Measurements from ENCODE around the gene EPS8L2. TPM values are rescaled to one million over a fixed set of nuclear protein-coding genes. Genes with fewer than 3 reads are reported as not detected.

EPS8L2 gene
- total and polyA plus RNA-seq, 2 of the 4 experiments (the other 2 are of a cell fraction), result 17.2 to 39.4 TPM

- H3K4me2 ChIP-seq (ENCODE audit: low read depth, low read length), result peak overlapping the region; percentile 93
- peak overlapping the region; percentile 77 for H3K14ac ChIP-seq (replicated peaks; ENCODE audit: low read depth, low read length)
- no peak overlapping the region; the same call in 2 of the 3 replicates for H2BK15ac ChIP-seq (ENCODE audit: low read depth, low read length)
- in situ Hi-C loops (cut with MboI; ENCODE audit: low sequenced_read_pairs) (no loop called here), intact Hi-C loops (cut with micrococcal nuclease) (no loop called here), dilution Hi-C loops (cut with HindIII; ENCODE audit: low sequenced_read_pairs, unreplicated experiment) (no loop called here)
- peak overlapping the region; percentile 93 for H3K23ac ChIP-seq (ENCODE audit: low read depth, low read length)
- peak overlapping the region; percentile 100 for H2AK9ac ChIP-seq (replicated peaks; ENCODE audit: low read depth, low read length, poor library complexity)
- no peak overlapping the region for H2BK120ac ChIP-seq (ENCODE audit: low read depth, low read length)
- no peak overlapping the region for H2AFZ ChIP-seq (replicated peaks; ENCODE audit: low read length, poor library complexity)
- H3K27me3 ChIP-seq (ENCODE audit: control insufficient read depth, insufficient read depth, low read length), result no peaks in the 10 kb centered on the region
- H4K91ac ChIP-seq (ENCODE audit: insufficient read depth, low read depth, low read length), result no peak overlapping the region
- H3K79me1 ChIP-seq (ENCODE audit: low read depth in 1 of 2, low read length in 2 of 2), result peaks cover 17 to 71% of the 10 kb centered on the region in 2 experiments
- H3K56ac ChIP-seq (ENCODE audit: extremely low read depth, insufficient read depth, low read length), result peak overlapping the region; percentile 41; the same call in 1 of the 2 replicates
- no peak overlapping the region; the same call in 1 of the 2 replicates for H3K18ac ChIP-seq (ENCODE audit: low read depth, low read length)
- peak overlapping the region; percentile 96 for H3K27ac ChIP-seq (ENCODE audit: insufficient read depth, low read length)
- POLR2A ChIA-PET (ENCODE audit: unreplicated experiment), result no interaction called here
- 33% methylated on average over 5 of the region's 11 CpGs; no CpG with 5 or more reads in 1 of the 2 experiments for WGBS, 2 experiments (ENCODE audit: extremely low coverage in 2 of 2, insufficient read length in 1 of 2)
- H3K4ac ChIP-seq (ENCODE audit: low read depth, low read length), result peak overlapping the region; percentile 91
- peaks cover 53% of the 10 kb centered on the region for H4K20me1 ChIP-seq (ENCODE audit: insufficient read depth, low read length)
- peak overlapping the region; percentile 60 for H2BK5ac ChIP-seq (ENCODE audit: low read depth, low read length, poor library complexity, severe bottlenecking)
- peak overlapping the region; percentile 99 for H2AK5ac ChIP-seq (ENCODE audit: low read depth, low read length)
- peak overlapping the region; percentile 56 to 91; a peak in 3 of 4 replicates for H4K8ac ChIP-seq (ENCODE audit: low read depth in 2 of 2, low read length in 2 of 2)
- H3K36me3 ChIP-seq (ENCODE audit: control insufficient read depth, insufficient read depth, low read length), result peaks cover 36% of the 10 kb centered on the region
- no peak for ATAC-seq (ENCODE audit: low read depth)
- H3K4me3 ChIP-seq (ENCODE audit: insufficient read depth, low read depth, low read length), result peak overlapping the region; percentile 99
- peak overlapping the region; percentile 30; the same call in 1 of the 2 replicates for H4K5ac ChIP-seq (ENCODE audit: low read depth, low read length)
- no peaks in the 10 kb centered on the region for H3K9me3 ChIP-seq (ENCODE audit: control insufficient read depth, insufficient read depth, low read length)
- peaks cover 13% of the 10 kb centered on the region for H3K4me1 ChIP-seq (ENCODE audit: control insufficient read depth, insufficient read depth, low read length)
- peaks cover 11% of the 10 kb centered on the region; the same call in 1 of the 2 replicates for H3K9me1 ChIP-seq (ENCODE audit: insufficient read depth, low read length)
- CTCF ChIA-PET, result no interaction called here
- DNase-seq, result no peak
- BruUV-seq (replicated peaks), result no TSS peak
- no peak for TF ChIP-seq CEBPB (IDR thresholded peaks at IDR 0.05; ENCODE audit: low read depth, low read length)
- TF ChIP-seq ELK1 (IDR thresholded peaks at IDR 0.05; ENCODE audit: borderline replicate concordance, low read depth, low read length), result no peak
- no peak for TF ChIP-seq RAD21 (IDR thresholded peaks at IDR 0.05; ENCODE audit: low read length)
- no peak for TF ChIP-seq USF2 (IDR thresholded peaks at IDR 0.05; ENCODE audit: low read depth, low read length)
- no peak for TF ChIP-seq RCOR1 (IDR thresholded peaks at IDR 0.05; ENCODE audit: insufficient replicate concordance, low read length)
- TF ChIP-seq RFX5 (IDR thresholded peaks at IDR 0.05; ENCODE audit: low read depth, low read length), result no peak
- no peak for TF ChIP-seq CHD1 (IDR thresholded peaks at IDR 0.05; ENCODE audit: low read depth, low read length)
- no peak for TF ChIP-seq CTCF (conservative IDR thresholded peaks at IDR 0.05; ENCODE audit: low read depth, low read length)
- TF ChIP-seq POLR2A (IDR thresholded peaks at IDR 0.05; ENCODE audit: low read depth, low read length), result no peak
- TF ChIP-seq MAZ (IDR thresholded peaks at IDR 0.05; ENCODE audit: borderline replicate concordance, low read depth, low read length), result no peak
- TF ChIP-seq MAFK (IDR thresholded peaks at IDR 0.05; ENCODE audit: low read depth, low read length), result no peak
- no peak for TF ChIP-seq MXI1 (IDR thresholded peaks at IDR 0.05; ENCODE audit: borderline replicate concordance, low read depth, low read length)
- no peak for TF ChIP-seq SMC3 (IDR thresholded peaks at IDR 0.05; ENCODE audit: low read depth, low read length)
- H3K9ac ChIP-seq (ENCODE audit: low read depth, low read length), result peak overlapping the region; percentile 99
- no peak overlapping the region for H2BK20ac ChIP-seq (ENCODE audit: low read depth, low read length)
Observed at GRCh38 chr11:776263-776560, 70.2 kb downstream of the EPS8L2 start.
